ENCODE measurements around the gene ST6GAL2.

Gene ST6GAL2

DNA sequence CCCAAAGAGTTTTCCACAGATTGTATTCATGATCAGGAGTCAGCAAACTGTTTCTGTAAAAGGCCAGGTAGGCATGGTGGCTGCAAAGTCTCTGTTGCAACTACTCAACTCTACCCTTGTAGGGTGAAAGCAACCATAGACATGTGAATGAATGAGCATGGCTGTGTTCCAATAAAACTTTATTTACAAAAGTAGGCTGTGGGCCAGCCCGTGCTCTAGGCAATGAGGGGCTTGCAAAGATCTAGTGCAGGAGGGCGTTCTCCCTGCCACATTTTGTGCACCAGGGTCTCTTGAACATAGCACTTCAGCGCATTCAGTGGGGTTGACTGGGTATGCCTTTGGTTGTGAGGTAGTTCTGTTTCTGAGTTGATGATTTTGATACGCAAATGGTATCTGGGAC, 85.8 kb downstream of the ST6GAL2 start:
- Histone ChIP-seq H3K4me2 (ENCODE audit: low read length) (no peak overlapping the region), H3K9ac (ENCODE audit: low read length) (no peak overlapping the region), H2AK5ac (ENCODE audit: low read length) (no peak overlapping the region), H2BK5ac (ENCODE audit: low read depth, low read length, poor library complexity) (no peak overlapping the region), H3K4me3 (ENCODE audit: low read depth, low read length) (no peak overlapping the region), H4K91ac (ENCODE audit: low read depth, low read length) (no peak overlapping the region), H3K23ac (ENCODE audit: low read length) (no peak overlapping the region), H4K12ac (ENCODE audit: low read depth, low read length) (no peak overlapping the region), H3K18ac (ENCODE audit: low read length) (no peak overlapping the region), H3K27me3 (ENCODE audit: insufficient read depth, low read length) (no peaks in the 10 kb centered on the region), H4K8ac (ENCODE audit: low read depth, low read length) (no peak overlapping the region), H3K27ac (ENCODE audit: low read depth, low read length) (no peak overlapping the region), H3K36me3 (ENCODE audit: control insufficient read depth in 1 of 2, insufficient read depth in 2 of 2, low read length in 2 of 2) (no peaks in the 10 kb centered on the region), H3K4ac (ENCODE audit: low read depth, low read length) (no peak overlapping the region), H2BK12ac (ENCODE audit: low read length) (no peak overlapping the region), H3K79me2 (ENCODE audit: control insufficient read depth, insufficient read depth, low read length, poor library complexity) (no peaks in the 10 kb centered on the region), H2AFZ (ENCODE audit: insufficient read depth, low read length, poor library complexity) (no peak overlapping the region), H3K14ac (ENCODE audit: low read length) (no peak overlapping the region), H3K79me1 (ENCODE audit: low read length) (no peaks in the 10 kb centered on the region), H3K4me1 (ENCODE audit: control insufficient read depth in 1 of 2, insufficient read depth in 2 of 2, low read length in 2 of 2) (no peaks in the 10 kb centered on the region), H3K9me3 (ENCODE audit: insufficient read depth, low read depth, low read length) (no peaks in the 10 kb centered on the region), H2BK120ac (ENCODE audit: insufficient read depth, low read length, poor library complexity) (no peak overlapping the region)
- no CpG with 5 or more reads among the region's 4 CpGs for WGBS (ENCODE audit: extremely low coverage, insufficient coverage, insufficient read length)
- no peak for DNase-seq

DNA sequence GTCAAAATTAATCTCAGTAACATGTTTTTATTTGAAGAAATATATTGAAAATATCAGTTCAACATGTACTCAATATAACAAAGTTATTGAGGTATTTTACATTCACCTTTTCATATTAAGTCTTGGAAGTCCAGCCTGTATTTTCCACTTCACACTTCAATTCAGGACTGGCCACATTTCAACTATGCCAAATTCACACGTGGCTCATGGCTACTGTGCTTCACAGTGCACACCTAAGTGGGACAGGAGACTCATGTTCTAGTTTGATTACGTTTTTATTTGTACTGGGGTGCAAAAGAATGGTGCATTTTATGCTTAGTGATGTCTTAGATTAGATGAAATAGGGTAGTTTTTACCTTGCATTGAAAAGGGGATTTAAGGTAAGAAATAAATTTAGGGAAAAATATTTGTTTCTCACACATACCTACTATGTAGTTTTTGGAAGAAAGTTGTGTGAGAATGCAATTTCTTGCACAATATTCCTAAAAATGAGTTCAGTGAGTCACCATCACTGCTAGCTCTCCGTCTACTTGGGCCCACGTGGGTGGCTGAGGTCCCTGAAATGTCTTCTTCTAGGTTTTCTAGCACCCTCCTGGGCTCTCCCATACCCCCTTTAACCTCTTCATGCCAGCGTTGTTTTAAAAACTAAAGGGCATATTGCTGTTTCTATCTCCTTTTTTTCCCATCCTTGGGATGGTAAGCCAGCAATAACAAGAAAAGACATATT, 87.0 kb downstream of the ST6GAL2 start:
- Histone ChIP-seq H2BK120ac (ENCODE audit: insufficient read depth, low read length, poor library complexity) (no peak overlapping the region), H2AFZ (ENCODE audit: insufficient read depth, low read length, poor library complexity) (no peak overlapping the region), H3K27me3 (ENCODE audit: insufficient read depth, low read length) (no peaks in the 10 kb centered on the region), H3K18ac (ENCODE audit: low read length) (no peak overlapping the region), H3K4ac (ENCODE audit: low read depth, low read length) (no peak overlapping the region), H3K79me1 (ENCODE audit: low read length) (no peaks in the 10 kb centered on the region), H3K14ac (ENCODE audit: low read length) (no peak overlapping the region), H4K12ac (ENCODE audit: low read depth, low read length) (no peak overlapping the region), H3K27ac (ENCODE audit: low read depth, low read length) (no peak overlapping the region), H3K79me2 (ENCODE audit: control insufficient read depth, insufficient read depth, low read length, poor library complexity) (no peaks in the 10 kb centered on the region), H4K8ac (ENCODE audit: low read depth, low read length) (no peak overlapping the region), H3K9me3 (ENCODE audit: insufficient read depth, low read depth, low read length) (no peaks in the 10 kb centered on the region), H3K4me1 (ENCODE audit: control insufficient read depth in 1 of 2, insufficient read depth in 2 of 2, low read length in 2 of 2) (no peaks in the 10 kb centered on the region), H4K91ac (ENCODE audit: low read depth, low read length) (no peak overlapping the region), H2BK12ac (ENCODE audit: low read length) (no peak overlapping the region), H3K4me2 (ENCODE audit: low read length) (no peak overlapping the region), H2BK5ac (ENCODE audit: low read depth, low read length, poor library complexity) (no peak overlapping the region), H3K36me3 (ENCODE audit: control insufficient read depth in 1 of 2, insufficient read depth in 2 of 2, low read length in 2 of 2) (no peaks in the 10 kb centered on the region), H3K4me3 (ENCODE audit: low read depth, low read length) (no peak overlapping the region), H2AK5ac (ENCODE audit: low read length) (no peak overlapping the region), H3K9ac (ENCODE audit: low read length) (no peak overlapping the region), H3K23ac (ENCODE audit: low read length) (no peak overlapping the region)
- DNase-seq, result no peak
- WGBS (ENCODE audit: extremely low coverage, insufficient coverage, insufficient read length), result no CpG with 5 or more reads among the region's 5 CpGs

DNA sequence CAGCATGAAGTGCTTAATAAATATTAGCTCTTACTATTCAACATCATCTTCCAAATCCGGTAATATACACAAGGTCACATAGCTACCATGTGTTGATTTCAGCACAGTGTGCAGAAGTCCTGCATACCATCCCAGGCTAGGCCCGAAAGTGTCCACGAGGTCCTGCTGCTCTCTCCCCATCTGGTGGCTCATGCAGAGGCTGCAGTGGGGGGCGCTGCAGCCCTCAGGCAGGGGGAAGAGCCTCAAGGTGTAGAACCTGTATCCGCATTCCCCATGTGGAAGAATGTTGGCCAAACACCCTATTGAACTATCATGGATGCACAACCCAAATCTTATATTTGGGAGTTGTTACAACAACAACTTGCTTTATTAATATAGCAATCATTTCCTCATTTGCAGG, 88.5 kb downstream of the ST6GAL2 start:
- H3K27ac ChIP-seq (ENCODE audit: low read depth, low read length), result no peak overlapping the region
- no peak for DNase-seq
- H3K4me3 ChIP-seq (ENCODE audit: low read depth, low read length), result no peak overlapping the region
- H4K8ac ChIP-seq (ENCODE audit: low read depth, low read length), result no peak overlapping the region
- no peaks in the 10 kb centered on the region for H3K4me1 ChIP-seq (ENCODE audit: control insufficient read depth in 1 of 2, insufficient read depth in 2 of 2, low read length in 2 of 2)
- H3K4me2 ChIP-seq (ENCODE audit: low read length), result no peak overlapping the region
- H3K9ac ChIP-seq (ENCODE audit: low read length), result no peak overlapping the region
- no peak overlapping the region for H2AFZ ChIP-seq (ENCODE audit: insufficient read depth, low read length, poor library complexity)
- no peak overlapping the region for H3K18ac ChIP-seq (ENCODE audit: low read length)
- no peaks in the 10 kb centered on the region for H3K36me3 ChIP-seq (ENCODE audit: control insufficient read depth in 1 of 2, insufficient read depth in 2 of 2, low read length in 2 of 2)
- no peak overlapping the region for H3K14ac ChIP-seq (ENCODE audit: low read length)
- no peak overlapping the region for H2BK5ac ChIP-seq (ENCODE audit: low read depth, low read length, poor library complexity)
- H3K9me3 ChIP-seq (ENCODE audit: insufficient read depth, low read depth, low read length), result no peaks in the 10 kb centered on the region
- no peak overlapping the region for H4K91ac ChIP-seq (ENCODE audit: low read depth, low read length)
- no peaks in the 10 kb centered on the region for H3K79me2 ChIP-seq (ENCODE audit: control insufficient read depth, insufficient read depth, low read length, poor library complexity)
- no peak overlapping the region for H2BK12ac ChIP-seq (ENCODE audit: low read length)
- H4K12ac ChIP-seq (ENCODE audit: low read depth, low read length), result no peak overlapping the region
- WGBS (ENCODE audit: extremely low coverage, insufficient coverage, insufficient read length), result no CpG with 5 or more reads among the region's 5 CpGs
- H3K79me1 ChIP-seq (ENCODE audit: low read length), result no peaks in the 10 kb centered on the region
- no peaks in the 10 kb centered on the region for H3K27me3 ChIP-seq (ENCODE audit: insufficient read depth, low read length)
- no peak overlapping the region for H3K4ac ChIP-seq (ENCODE audit: low read depth, low read length)
- no peak overlapping the region for H3K23ac ChIP-seq (ENCODE audit: low read length)
- no peak overlapping the region for H2BK120ac ChIP-seq (ENCODE audit: insufficient read depth, low read length, poor library complexity)
- H2AK5ac ChIP-seq (ENCODE audit: low read length), result no peak overlapping the region

DNA sequence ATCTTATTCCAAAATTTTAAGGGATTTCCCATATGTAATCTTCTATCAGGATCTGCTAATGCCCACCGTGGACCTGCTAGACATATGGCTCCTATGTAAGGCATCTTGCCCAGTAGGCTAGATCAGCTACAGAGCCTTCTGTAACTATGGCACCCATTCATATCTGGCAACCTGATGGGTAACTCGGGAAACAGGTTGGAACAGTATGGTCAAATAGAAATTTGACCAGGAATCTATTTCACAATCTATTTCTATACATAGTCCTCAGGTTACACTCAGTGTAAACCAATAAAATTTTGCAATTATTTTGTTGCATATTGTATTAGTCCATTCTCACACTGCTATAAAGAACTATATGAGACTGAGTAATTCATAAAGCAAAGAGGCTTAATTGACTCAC, 93.3 kb downstream of the ST6GAL2 start:
- Histone ChIP-seq H3K23ac (ENCODE audit: low read length) (no peak overlapping the region), H2BK12ac (ENCODE audit: low read length) (no peak overlapping the region), H2BK120ac (ENCODE audit: insufficient read depth, low read length, poor library complexity) (no peak overlapping the region), H3K4me3 (ENCODE audit: low read depth, low read length) (no peak overlapping the region), H4K8ac (ENCODE audit: low read depth, low read length) (no peak overlapping the region), H3K9me3 (ENCODE audit: insufficient read depth, low read depth, low read length) (peaks cover 4% of the 10 kb centered on the region), H3K14ac (ENCODE audit: low read length) (no peak overlapping the region), H4K91ac (ENCODE audit: low read depth, low read length) (no peak overlapping the region), H3K27ac (ENCODE audit: low read depth, low read length) (no peak overlapping the region), H2AK5ac (ENCODE audit: low read length) (no peak overlapping the region), H3K36me3 (ENCODE audit: control insufficient read depth in 1 of 2, insufficient read depth in 2 of 2, low read length in 2 of 2) (no peaks in the 10 kb centered on the region), H3K4me2 (ENCODE audit: low read length) (no peak overlapping the region), H3K27me3 (ENCODE audit: insufficient read depth, low read length) (no peaks in the 10 kb centered on the region), H3K4me1 (ENCODE audit: control insufficient read depth in 1 of 2, insufficient read depth in 2 of 2, low read length in 2 of 2) (no peaks in the 10 kb centered on the region), H2AFZ (ENCODE audit: insufficient read depth, low read length, poor library complexity) (no peak overlapping the region), H3K4ac (ENCODE audit: low read depth, low read length) (no peak overlapping the region), H3K79me2 (ENCODE audit: control insufficient read depth, insufficient read depth, low read length, poor library complexity) (no peaks in the 10 kb centered on the region), H2BK5ac (ENCODE audit: low read depth, low read length, poor library complexity) (no peak overlapping the region), H4K12ac (ENCODE audit: low read depth, low read length) (no peak overlapping the region), H3K9ac (ENCODE audit: low read length) (no peak overlapping the region), H3K18ac (ENCODE audit: low read length) (no peak overlapping the region), H3K79me1 (ENCODE audit: low read length) (no peaks in the 10 kb centered on the region)
- DNase-seq, result no peak
- WGBS (ENCODE audit: extremely low coverage, insufficient coverage, insufficient read length), result no CpG with 5 or more reads among the region's 2 CpGs

All from trophoblast cell (in vitro differentiated cells and primary cell).